GM18505 (cell line): ENCODE results near the gene FAM169A.
"Not testable (repeated sequence)": the region's sequence is repeated elsewhere in the genome, so short reads cannot be mapped to it uniquely, and the experiment has no call there.

Experiments
- ATAC-seq: cut with Tn5 transposase; IDR thresholded peaks from one replicate; pipeline ENCODE4 v1.9.1; 2021; ENCODE audit not compliant: unreplicated experiment
- POLR2A ChIP-seq: IDR thresholded peaks from 4 replicates; pipeline ENCODE4 v1.6.1; 2011; ENCODE audit warnings: borderline replicate concordance; ENCODE audit not compliant: insufficient read depth, insufficient read length; ENCODE audit errors: extremely low read depth

Gene FAM169A

DNA sequence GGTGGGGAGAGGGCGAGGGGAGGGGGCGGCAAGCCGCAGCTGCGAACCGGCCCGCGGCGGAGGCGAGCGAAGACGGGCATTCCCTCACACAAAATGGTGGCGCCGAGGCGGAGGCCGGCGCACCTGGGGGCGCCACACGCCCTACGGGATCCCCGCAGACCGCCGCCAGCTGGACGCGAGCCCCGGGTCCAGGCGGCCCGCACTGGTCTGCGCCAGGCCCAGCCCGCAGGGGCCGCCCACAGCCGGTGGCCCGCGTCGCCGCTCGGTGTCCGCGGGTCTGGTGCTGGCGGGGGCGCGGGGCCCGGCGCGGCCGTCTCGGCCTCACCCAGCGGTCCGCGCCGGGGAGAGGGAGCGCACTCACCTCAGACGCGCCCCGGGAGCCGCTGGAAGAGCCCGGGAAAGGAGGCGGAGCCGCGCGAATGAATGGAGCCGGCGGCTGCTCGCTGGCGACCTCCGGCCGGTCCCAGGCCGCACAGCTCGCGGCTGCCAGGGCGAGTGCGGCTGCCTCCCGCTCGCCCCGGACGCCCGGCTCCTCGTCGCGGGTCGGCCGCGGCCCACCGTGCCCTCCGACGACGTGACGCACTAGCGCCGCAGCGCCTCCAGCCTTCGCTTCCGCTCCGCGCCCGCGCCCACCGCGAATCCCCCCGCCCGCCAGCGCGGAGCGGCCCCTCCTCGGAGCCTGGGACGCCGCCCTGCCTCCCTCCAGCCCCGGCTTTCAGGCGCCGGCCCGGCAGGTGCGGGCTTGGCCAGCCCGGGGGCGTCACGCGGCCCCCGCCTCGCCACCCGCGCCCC, at the start of gene FAM169A:
Gene FAM169A, minus strand, starts transcription at position 584 of the 792 bp plus-strand sequence. CDS start 24,711 bp downstream, outside the sequence.
- ATAC-seq = no peak
- peak; percentile 50 for TF ChIP-seq POLR2A

GRCh38 chr5:74915488-74915887, 49.3 kb upstream of the FAM169A start:
- TF ChIP-seq POLR2A = no peak
- no peak for ATAC-seq

DNA sequence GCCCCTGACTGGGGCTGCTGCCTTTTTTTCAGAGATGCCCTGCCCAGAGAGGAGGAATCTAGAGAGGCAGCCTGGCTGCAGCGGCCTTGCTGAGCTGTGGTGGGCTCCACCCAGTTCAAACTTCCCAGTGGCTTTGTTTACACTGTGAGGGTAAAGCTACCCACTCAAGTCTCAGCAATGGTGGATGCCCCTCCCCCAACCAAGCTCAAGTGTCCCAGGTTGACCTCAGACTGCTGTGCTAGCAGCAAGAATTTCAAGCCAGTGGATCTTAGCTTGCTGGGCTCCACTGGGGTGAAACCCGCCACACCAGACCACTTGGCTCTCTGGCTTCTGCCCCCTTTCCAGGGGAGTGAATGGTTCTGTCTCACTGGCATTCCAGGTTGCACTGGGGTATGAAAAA, 45.2 kb upstream of the FAM169A start:
- ATAC-seq = not testable (repeated sequence)

DNA sequence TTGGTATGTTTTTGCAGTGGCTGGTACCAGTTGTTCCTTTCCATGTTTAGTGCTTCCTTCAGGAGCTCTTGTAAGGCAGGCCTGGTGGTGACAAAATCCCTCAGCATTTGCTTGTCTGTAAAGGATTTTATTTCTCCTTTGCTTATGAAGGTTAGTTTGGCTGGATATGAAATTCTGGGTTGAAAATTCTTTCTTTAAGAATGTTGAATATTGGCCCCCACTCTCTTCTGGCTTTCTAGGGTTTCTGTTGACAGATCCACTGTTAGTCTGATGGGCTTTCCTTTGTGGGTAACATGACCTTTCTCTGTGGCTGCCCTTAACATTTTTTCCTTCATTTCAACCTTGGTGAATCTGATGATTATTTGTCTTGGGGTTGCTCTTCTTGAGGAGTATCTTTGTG, 43.7 kb upstream of the FAM169A start:
- ATAC-seq = not testable (repeated sequence)

DNA sequence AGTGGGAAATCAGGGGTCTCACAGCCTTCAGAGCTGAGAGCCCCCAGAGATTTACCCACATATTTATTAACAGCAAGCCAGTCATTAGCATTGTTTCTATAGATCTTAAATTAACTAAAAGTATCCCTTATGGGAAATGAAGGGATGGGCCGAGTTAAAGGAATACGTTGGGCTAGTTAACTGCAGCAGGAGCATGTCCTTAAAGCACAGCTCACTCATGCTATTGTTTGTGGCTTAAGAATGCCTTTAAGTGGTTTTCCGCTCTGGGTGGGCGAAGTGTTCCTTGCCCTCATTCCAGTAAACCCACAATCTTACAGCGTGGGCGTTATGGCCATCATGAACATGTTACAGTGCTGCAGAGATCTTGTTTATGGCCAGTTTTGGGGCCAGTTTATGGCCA, 42.0 kb upstream of the FAM169A start:
- ATAC-seq = not testable (repeated sequence)

GRCh38 chr5:74904713-74905112, 38.5 kb upstream of the FAM169A start:
- not testable (repeated sequence) for ATAC-seq

GRCh38 chr5:74903165-74903787, 37.1 kb upstream of the FAM169A start:
- ATAC-seq = peak; percentile 61
- TF ChIP-seq POLR2A = no peak

DNA sequence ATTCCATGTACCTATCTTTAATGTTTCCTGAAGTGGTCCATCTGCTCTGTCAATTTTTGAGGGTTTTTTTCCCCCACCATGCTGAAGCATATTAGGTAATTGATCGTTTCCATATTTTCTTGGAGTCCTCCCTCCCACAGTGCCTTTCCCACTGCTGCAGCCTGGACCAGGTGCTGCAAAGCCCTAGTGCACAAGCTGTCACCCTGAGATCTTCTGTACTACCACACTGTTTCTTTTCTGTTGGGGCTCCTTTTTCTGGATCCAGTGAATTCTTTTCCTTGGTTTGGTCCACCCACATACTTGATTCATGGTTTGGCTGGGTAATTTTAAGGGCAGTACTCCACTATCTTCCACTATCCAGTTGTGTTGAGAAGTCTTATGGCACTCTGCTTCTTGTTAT, 30.9 kb upstream of the FAM169A start:
- ATAC-seq = no peak
- no peak for TF ChIP-seq POLR2A

GRCh38 chr5:74895906-74896305, 29.7 kb upstream of the FAM169A start:
- no peak for TF ChIP-seq POLR2A

GRCh38 chr5:74894351-74894750, 28.2 kb upstream of the FAM169A start:
- TF ChIP-seq POLR2A = no peak
- ATAC-seq = no peak

More at GRCh38 chr5:74895906-74896305, 29.7 kb upstream of the FAM169A start:
- ATAC-seq = no peak

- no peak for ATAC-seq
- TF ChIP-seq POLR2A = no peak
Measured at GRCh38 chr5:74892921-74893320, 26.7 kb upstream of the FAM169A start.

- TF ChIP-seq POLR2A = no peak
- ATAC-seq = peak; percentile 87
Measured at GRCh38 chr5:74889523-74890105, 23.4 kb upstream of the FAM169A start.

DNA sequence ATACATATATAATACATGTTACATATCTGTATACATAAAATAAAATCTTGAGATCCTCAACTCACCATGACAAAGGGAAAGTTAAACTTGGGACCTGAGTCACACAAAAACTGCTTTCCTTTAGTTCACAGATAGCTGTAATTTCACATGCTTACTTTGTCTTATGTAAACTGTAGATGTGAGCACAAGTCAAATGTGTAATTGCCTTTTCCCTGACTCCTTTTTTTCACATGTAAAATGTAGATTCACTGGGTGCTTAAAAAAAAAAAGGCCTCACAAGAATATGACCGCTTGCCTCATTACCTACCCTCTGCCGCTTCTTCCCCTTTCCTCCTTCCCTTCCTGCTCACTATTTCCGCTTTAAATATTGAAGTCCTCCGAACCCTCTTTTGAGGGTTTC, 21.9 kb upstream of the FAM169A start:
- no peak for TF ChIP-seq POLR2A

GRCh38 chr5:74885170-74885569, 19.0 kb upstream of the FAM169A start:
- TF ChIP-seq POLR2A = no peak
- ATAC-seq = no peak

More for the DNA sequence above, 21.9 kb upstream of the FAM169A start:
- no peak for ATAC-seq

DNA sequence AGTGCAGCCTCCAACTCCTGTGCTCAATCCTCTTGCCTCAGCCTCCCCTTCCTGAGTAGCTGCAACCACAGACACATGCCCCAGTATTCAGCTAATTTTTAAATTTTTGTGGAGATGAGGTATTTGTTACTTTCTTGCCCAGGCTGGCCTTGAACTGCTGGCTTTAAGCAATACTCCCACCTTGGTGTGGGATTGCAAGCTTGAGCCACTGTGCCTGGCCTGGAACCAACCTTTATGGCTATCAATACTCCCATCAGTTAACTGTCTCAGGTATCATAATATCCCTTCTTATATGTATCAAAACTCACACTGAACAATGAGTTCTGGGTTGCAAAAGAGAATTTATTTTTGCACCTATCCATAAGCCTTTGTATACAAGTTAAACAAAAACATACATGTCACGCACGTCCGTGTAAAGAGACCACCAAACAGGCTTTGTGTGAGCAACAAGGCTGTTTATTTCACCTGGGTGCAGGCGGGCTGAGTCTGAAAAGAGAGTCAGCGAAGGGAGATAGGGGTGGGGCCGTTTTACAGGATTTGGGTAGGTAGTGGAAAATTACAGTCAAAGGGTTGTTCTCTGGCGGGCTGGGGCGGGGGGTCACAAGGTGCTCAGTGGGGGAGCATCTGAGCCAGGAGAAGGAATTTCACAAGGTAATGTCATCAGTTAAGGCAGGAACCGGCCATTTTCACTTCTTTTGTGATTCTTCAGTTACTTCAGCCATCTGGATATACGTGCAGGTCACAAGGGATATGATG, 16.4 kb upstream of the FAM169A start:
- not testable (repeated sequence) for ATAC-seq
